HCT116 (cell line): Measurements from ENCODE around the gene CLRN3. TPM values are rescaled to one million over a fixed set of nuclear protein-coding genes. Genes with fewer than 3 reads are reported as not detected.

ENCODE experiments used
- ATAC-seq: fragments of 200-7000 bp; cut with Tn5 transposase; 2 replicates; pipeline ENCODE4 v1.9.1; 2020; ENCODE audit warnings: mild to moderate bottlenecking, moderate library complexity
- BruUV-seq: library from RNA; stranded (reverse); fragments of 400-500 nt; replicated peaks from 2 replicates; lab custom pipeline; 2021; lab: Mats Ljungman, UMichigan
- CTCF ChIA-PET: fragments of 300-600 bp; sonication (Branson Sonifier 250); formaldehyde crosslinking; loops from one replicate; lab custom pipeline; 2021; ENCODE audit warnings: antibody characterized with exemption; lab: Charles Lee
- POLR2A ChIA-PET: fragments of 300-600, 350-600 bp; sonication (Branson Sonifier 250); formaldehyde crosslinking; loops from one replicate; lab custom pipeline; 2021; ENCODE audit warnings: antibody characterized with exemption; lab: Charles Lee
- RAD21 ChIA-PET, 2 experiments: fragments of 300-600 bp; sonication (Branson Sonifier 250); formaldehyde crosslinking; loops; one replicate each; lab custom pipeline; 2023; ENCODE audit warnings: low total read pairs in 2 of 2; ENCODE audit not compliant: uncharacterized antibody in 2 of 2, unreplicated experiment in 2 of 2, low non-redundant PET in 1 of 2; lab: Charles Lee
- DNase-seq: peaks from one replicate; pipeline ENCODE4 v3.0.0-alpha.2; 2010; ENCODE audit warnings: low read depth, low spot score
- H2AFZ ChIP-seq: fragments of 200-600 bp; shearing (Covaris generic), sonication (generic); 2 replicates; pipeline ENCODE4 v1.6.1; 2017; ENCODE audit warnings: low read depth, mixed run types, mixed read lengths, antibody characterized with exemption, low read length; ENCODE audit not compliant: poor library complexity, severe bottlenecking
- H3K27ac ChIP-seq: 2 replicates; pipeline ENCODE4 v1.5.1; 2012; ENCODE audit warnings: low read depth, low read length
- H3K27me3 ChIP-seq: fragments of 200-600 bp; sonication (generic); 2 replicates; pipeline ENCODE4 v1.6.1; 2016; ENCODE audit warnings: mixed run types, low read length, mixed read lengths; ENCODE audit not compliant: insufficient read depth
- H3K36me3 ChIP-seq, 2 experiments: fragments of 200-500 bp in 1 of 2; fragments of 200-600 bp in 1 of 2; sonication (Bioruptor generic) in 1 of 2; sonication (generic) in 1 of 2; 2 replicates each; pipeline versions ENCODE4 v1.5.1 to v1.6.1; 2014 to 2016; ENCODE audit warnings: low read length in 2 of 2, inconsistent platforms in 1 of 2, mixed read lengths in 1 of 2, mixed run types in 1 of 2; ENCODE audit not compliant: insufficient read depth in 2 of 2, control insufficient read depth in 1 of 2
- H3K4me1 ChIP-seq, 2 experiments: fragments of 200-600 bp in 1 of 2; sonication (generic) in 1 of 2; 2 replicates each; pipeline versions ENCODE4 v1.5.1 to v1.6.1; 2012 to 2017; ENCODE audit warnings: low read length in 2 of 2, inconsistent platforms in 1 of 2, mild to moderate bottlenecking in 1 of 2, mixed read lengths in 1 of 2, mixed run types in 1 of 2, moderate library complexity in 1 of 2; ENCODE audit not compliant: insufficient read depth in 2 of 2, control insufficient read depth in 1 of 2
- H3K4me2 ChIP-seq: fragments of 200-600 bp; sonication (generic); 2 replicates; pipeline ENCODE4 v1.6.1; 2017; ENCODE audit warnings: mixed run types, low read length, mixed read lengths
- H3K4me3 ChIP-seq, 2 experiments: fragments of 200-600 bp in 1 of 2; sonication (generic) in 1 of 2; replicated peaks in 1 of 2; 2 replicates each; pipeline ENCODE4 v1.5.1; 2011 to 2016; ENCODE audit warnings: low read length in 2 of 2, control low read depth in 1 of 2, low read depth in 1 of 2, mild to moderate bottlenecking in 1 of 2, mixed read lengths in 1 of 2, mixed run types in 1 of 2
- H3K79me2 ChIP-seq: fragments of 200-600 bp; sonication (generic); 2 replicates; pipeline ENCODE4 v1.6.1; 2017; ENCODE audit warnings: mild to moderate bottlenecking, mixed run types, low read length, moderate library complexity, mixed read lengths; ENCODE audit not compliant: insufficient read depth
- H3K9ac ChIP-seq: fragments of 200-600 bp; sonication (generic); 2 replicates; pipeline ENCODE4 v1.6.1; 2016; ENCODE audit warnings: low read length, mixed read lengths
- H3K9me2 ChIP-seq: fragments of 200-600 bp; sonication (generic), shearing (Covaris generic); 2 replicates; pipeline ENCODE4 v1.6.1; 2017; ENCODE audit warnings: mixed run types, mild to moderate bottlenecking, moderate library complexity; ENCODE audit not compliant: insufficient read depth
- H3K9me3 ChIP-seq, 2 experiments: fragments of 200-500 bp in 1 of 2; fragments of 200-600 bp in 1 of 2; sonication (Bioruptor generic) in 1 of 2; sonication (generic) in 1 of 2; 2 replicates each; pipeline ENCODE4 v1.6.1; 2014 to 2017; ENCODE audit warnings: low read length in 2 of 2, mixed read lengths in 2 of 2, inconsistent platforms in 1 of 2, low read depth in 1 of 2, mild to moderate bottlenecking in 1 of 2, mixed run types in 1 of 2, moderate library complexity in 1 of 2; ENCODE audit not compliant: control insufficient read depth in 1 of 2, insufficient read depth in 1 of 2
- H4K20me1 ChIP-seq: fragments of 200-600 bp; sonication (generic), shearing (Covaris generic); 2 replicates; pipeline ENCODE4 v1.6.1; 2017; ENCODE audit warnings: mixed run types, mild to moderate bottlenecking, moderate library complexity; ENCODE audit not compliant: insufficient read depth
- CEBPB ChIP-seq: IDR thresholded peaks from 2 replicates; pipeline ENCODE4 v1.6.1; 2012; ENCODE audit warnings: low read depth
- ELF1 ChIP-seq: IDR thresholded peaks from 2 replicates; pipeline ENCODE4 v1.6.1; 2012; ENCODE audit warnings: low read depth, borderline replicate concordance
- EZH2phosphoT487 ChIP-seq: fragments of 200-600 bp; IDR thresholded peaks from 2 replicates; pipeline ENCODE4 v1.6.1; 2018; ENCODE audit warnings: antibody characterized with exemption, borderline replicate concordance
- MAX ChIP-seq: IDR thresholded peaks from 2 replicates; pipeline ENCODE4 v1.6.1; 2012
- RAD21 ChIP-seq: IDR thresholded peaks from 2 replicates; pipeline ENCODE4 v1.6.1; 2012; ENCODE audit warnings: low read depth, mild to moderate bottlenecking
- YY1 ChIP-seq: IDR thresholded peaks from 2 replicates; pipeline ENCODE4 v1.6.1; 2011; ENCODE audit warnings: low read length, low read depth, moderate library complexity, mild to moderate bottlenecking; ENCODE audit not compliant: insufficient replicate concordance; ENCODE audit errors: extremely low read depth
- ZFX ChIP-seq: fragments of 450-650 bp; IDR thresholded peaks from 2 replicates; pipeline ENCODE4 v1.6.1; 2017
- ZNF274 ChIP-seq: fragments of 200-500 bp; sonication (Bioruptor generic); IDR thresholded peaks from 2 replicates; pipeline ENCODE4 v1.6.1; 2014; ENCODE audit warnings: mild to moderate bottlenecking, low read depth, low read length, inconsistent platforms
- intact Hi-C: fragments of 100-400 bp; cut with micrococcal nuclease; formaldehyde crosslinking; loops from 2 replicates; pipeline ENCODE4 v1.10.0; 2022
- total RNA-seq: library from RNA; stranded (reverse); gene quantifications from one replicate; pipeline ENCODE4 v1.2.1, GENCODE V29; 2021; ENCODE audit not compliant: unreplicated experiment
- TF ChIP-seq, protein P1 (sequence below): IDR thresholded peaks from 2 replicates; pipeline ENCODE4 v1.6.1; 2011; ENCODE audit warnings: mild to moderate bottlenecking, low read length, moderate library complexity; ENCODE audit not compliant: insufficient replicate concordance; ENCODE audit errors: extremely low read depth
- TF ChIP-seq, protein P2 (sequence below), 3 experiments: fragments of 200-600 bp in 1 of 3; sonication (generic) in 1 of 3; IDR thresholded peaks in 2 of 3; conservative IDR thresholded peaks in 1 of 3; 2 replicates each; pipeline ENCODE4 v1.5.1; 2012 to 2017; ENCODE audit warnings: low read depth in 2 of 3, low read length in 2 of 3, antibody characterized with exemption in 1 of 3, borderline replicate concordance in 1 of 3, control low read depth in 1 of 3, mild to moderate bottlenecking in 1 of 3, mixed read lengths in 1 of 3, mixed run types in 1 of 3, moderate library complexity in 1 of 3; ENCODE audit not compliant: insufficient read depth in 1 of 3

Gene CLRN3
- total RNA-seq, 1 experiment from 2014 or later: 0.39 TPM

DNA sequence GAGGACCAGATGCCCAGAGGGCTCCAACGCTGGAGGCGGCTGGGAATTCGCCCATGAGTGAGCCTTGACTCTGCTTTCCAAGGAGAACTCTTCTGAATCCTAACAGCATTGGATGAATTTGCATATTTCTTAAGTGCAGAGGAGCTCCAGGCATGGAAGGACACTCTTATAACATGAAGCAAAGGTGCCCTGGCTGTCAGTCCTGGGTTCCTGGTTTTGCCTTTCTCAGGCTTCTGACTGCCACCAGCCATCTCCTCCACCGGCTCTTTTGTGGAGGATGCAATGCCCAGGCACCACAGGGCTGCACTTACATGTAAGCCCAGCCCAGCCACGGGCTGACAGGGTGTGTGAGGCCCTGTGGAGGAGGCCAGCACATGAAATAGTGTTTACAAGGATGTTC is 8.2 kb downstream of the CLRN3 start:
- Histone ChIP-seq H3K27me3 (no peaks in the 10 kb centered on the region), H3K9me3 (no peaks in the 10 kb centered on the region), H3K36me3 (no peaks in the 10 kb centered on the region), H3K27ac (no peak overlapping the region), H3K9ac (no peak overlapping the region), H4K20me1 (no peaks in the 10 kb centered on the region), H3K4me3 (no peak overlapping the region), H2AFZ (no peak overlapping the region), H3K4me1 (no peaks in the 10 kb centered on the region), H3K4me2 (no peak overlapping the region), H3K79me2 (no peaks in the 10 kb centered on the region), H3K9me2 (no peaks in the 10 kb centered on the region)
- CTCF ChIA-PET: no interaction called here
- no TSS peak for BruUV-seq
- ATAC-seq (no peak), DNase-seq (no peak)
- POLR2A ChIA-PET: no interaction called here
- RAD21 ChIA-PET: interaction anchor here in 1 of 2 experiments (0.7 kb wide), 1 partner anchor 165 kb away, joined by 3 read pairs; no protein-coding TSS in a partner anchor
- intact Hi-C loops: no loop called here
- no peak for TF ChIP-seq ZNF274
- TF ChIP-seq YY1: no peak
- TF ChIP-seq, protein P1, sequence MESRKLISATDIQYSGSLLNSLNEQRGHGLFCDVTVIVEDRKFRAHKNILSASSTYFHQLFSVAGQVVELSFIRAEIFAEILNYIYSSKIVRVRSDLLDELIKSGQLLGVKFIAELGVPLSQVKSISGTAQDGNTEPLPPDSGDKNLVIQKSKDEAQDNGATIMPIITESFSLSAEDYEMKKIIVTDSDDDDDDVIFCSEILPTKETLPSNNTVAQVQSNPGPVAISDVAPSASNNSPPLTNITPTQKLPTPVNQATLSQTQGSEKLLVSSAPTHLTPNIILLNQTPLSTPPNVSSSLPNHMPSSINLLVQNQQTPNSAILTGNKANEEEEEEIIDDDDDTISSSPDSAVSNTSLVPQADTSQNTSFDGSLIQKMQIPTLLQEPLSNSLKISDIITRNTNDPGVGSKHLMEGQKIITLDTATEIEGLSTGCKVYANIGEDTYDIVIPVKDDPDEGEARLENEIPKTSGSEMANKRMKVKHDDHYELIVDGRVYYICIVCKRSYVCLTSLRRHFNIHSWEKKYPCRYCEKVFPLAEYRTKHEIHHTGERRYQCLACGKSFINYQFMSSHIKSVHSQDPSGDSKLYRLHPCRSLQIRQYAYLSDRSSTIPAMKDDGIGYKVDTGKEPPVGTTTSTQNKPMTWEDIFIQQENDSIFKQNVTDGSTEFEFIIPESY: no peak
- no peak for TF ChIP-seq RAD21
- TF ChIP-seq CEBPB: no peak
- no peak for TF ChIP-seq ELF1
- no peak for TF ChIP-seq EZH2phosphoT487
- no peak for TF ChIP-seq ZFX
- no peak for TF ChIP-seq MAX
- TF ChIP-seq, protein P2, sequence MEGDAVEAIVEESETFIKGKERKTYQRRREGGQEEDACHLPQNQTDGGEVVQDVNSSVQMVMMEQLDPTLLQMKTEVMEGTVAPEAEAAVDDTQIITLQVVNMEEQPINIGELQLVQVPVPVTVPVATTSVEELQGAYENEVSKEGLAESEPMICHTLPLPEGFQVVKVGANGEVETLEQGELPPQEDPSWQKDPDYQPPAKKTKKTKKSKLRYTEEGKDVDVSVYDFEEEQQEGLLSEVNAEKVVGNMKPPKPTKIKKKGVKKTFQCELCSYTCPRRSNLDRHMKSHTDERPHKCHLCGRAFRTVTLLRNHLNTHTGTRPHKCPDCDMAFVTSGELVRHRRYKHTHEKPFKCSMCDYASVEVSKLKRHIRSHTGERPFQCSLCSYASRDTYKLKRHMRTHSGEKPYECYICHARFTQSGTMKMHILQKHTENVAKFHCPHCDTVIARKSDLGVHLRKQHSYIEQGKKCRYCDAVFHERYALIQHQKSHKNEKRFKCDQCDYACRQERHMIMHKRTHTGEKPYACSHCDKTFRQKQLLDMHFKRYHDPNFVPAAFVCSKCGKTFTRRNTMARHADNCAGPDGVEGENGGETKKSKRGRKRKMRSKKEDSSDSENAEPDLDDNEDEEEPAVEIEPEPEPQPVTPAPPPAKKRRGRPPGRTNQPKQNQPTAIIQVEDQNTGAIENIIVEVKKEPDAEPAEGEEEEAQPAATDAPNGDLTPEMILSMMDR (IDR thresholded peaks at IDR 0.05 in 2 of 3, conservative IDR thresholded peaks at IDR 0.05 in 1 of 3; ENCODE audit: borderline replicate concordance in 1 of 3, insufficient read depth in 1 of 3, low read depth in 2 of 3, low read length in 2 of 3): no peak
